Lower leg skin (tissue), 4 donors: ENCODE data around the gene PRDM16. TPM values are rescaled to one million over a fixed set of nuclear protein-coding genes. Genes with fewer than 3 reads are reported as not detected.

ENCODE experiments used
- DNase-seq, 2 donors: peaks; one replicate each; pipeline ENCODE4 v3.0.0-alpha.2; 2019; ENCODE audit warnings: low spot score in 2 of 2
- H3K4me3 ChIP-seq: fragments of 200-600 bp; sonication (generic); 2 replicates; pipeline ENCODE4 v1.5.1; 2017; ENCODE audit warnings: mild to moderate bottlenecking, low read depth; ENCODE audit not compliant: poor library complexity, severe bottlenecking
- POLR2A ChIP-seq, 2 donors: fragments of 450-650 bp; IDR thresholded peaks; one replicate each; pipeline ENCODE4 v1.6.1; 2016 to 2017; ENCODE audit warnings: antibody characterized with exemption in 2 of 2, mild to moderate bottlenecking in 1 of 2, moderate library complexity in 1 of 2
- WGBS, 2 donors: methylation state at CpG; one replicate each; pipeline ENCODE4 v1.1.5; 2018; 5-methylcytosine and 5-hydroxymethylcytosine counted together
- intact Hi-C: fragments of 100-400 bp; cut with DNase I; formaldehyde crosslinking; loops from one replicate; pipeline ENCODE4 v1.15.0; 2023; ENCODE audit warnings: low total_unique reads
- total RNA-seq, 4 donors: library from RNA; depleted of rRNA; stranded (reverse); fragments of >200 nt; gene quantifications; one replicate each; pipeline ENCODE4 v1.1.0, GENCODE V29; 2016
- TF ChIP-seq, protein P1 (sequence below), 3 donors: fragments of 450-650 bp; IDR thresholded peaks; one replicate each; pipeline ENCODE4 v1.5.1; 2016; ENCODE audit warnings: antibody characterized with exemption in 3 of 3, mild to moderate bottlenecking in 3 of 3, moderate library complexity in 2 of 3

PRDM16 gene
- total RNA-seq, 4 donors from 2014 or later, result 0.08 to 0.91 (median 0.56) TPM; not detected in 1

DNA sequence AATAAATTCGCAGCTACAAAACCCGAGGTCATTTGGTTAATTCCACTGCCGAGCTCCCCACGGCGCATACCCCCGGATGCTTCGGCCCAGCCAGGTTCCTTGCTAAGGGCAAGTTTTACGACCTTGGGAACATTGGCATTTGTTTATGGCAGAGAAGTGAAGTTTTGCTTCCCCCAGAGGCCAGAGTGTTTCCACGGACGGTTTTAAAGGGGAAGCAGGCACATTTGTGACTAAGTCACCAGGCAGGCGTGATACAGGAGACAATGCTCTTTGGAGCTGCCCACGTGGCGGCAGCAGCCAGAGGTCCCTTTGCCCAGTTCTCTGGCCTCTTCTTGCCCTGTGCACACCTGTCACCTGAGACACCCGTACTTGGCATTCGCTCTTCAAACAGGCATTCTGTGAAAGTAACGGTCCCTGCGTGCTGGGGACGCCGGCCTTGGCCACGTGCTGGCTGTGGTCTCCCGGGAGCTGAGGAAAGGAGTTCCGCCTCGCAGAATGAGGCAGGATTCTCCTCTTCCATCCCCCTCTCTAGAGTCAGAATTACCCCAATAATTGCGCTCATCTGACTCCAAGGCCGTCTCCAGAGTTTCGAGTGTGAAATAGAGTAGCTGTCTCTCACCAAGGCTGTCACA is 138.3 kb downstream of the PRDM16 start:
- intact Hi-C loops, result no loop called here
- 48 to 62% methylated on average over 26 of the region's 26 CpGs for WGBS, 2 donors
- H3K4me3 ChIP-seq, result no peak overlapping the region
- no peak for DNase-seq
- TF ChIP-seq, protein P1, sequence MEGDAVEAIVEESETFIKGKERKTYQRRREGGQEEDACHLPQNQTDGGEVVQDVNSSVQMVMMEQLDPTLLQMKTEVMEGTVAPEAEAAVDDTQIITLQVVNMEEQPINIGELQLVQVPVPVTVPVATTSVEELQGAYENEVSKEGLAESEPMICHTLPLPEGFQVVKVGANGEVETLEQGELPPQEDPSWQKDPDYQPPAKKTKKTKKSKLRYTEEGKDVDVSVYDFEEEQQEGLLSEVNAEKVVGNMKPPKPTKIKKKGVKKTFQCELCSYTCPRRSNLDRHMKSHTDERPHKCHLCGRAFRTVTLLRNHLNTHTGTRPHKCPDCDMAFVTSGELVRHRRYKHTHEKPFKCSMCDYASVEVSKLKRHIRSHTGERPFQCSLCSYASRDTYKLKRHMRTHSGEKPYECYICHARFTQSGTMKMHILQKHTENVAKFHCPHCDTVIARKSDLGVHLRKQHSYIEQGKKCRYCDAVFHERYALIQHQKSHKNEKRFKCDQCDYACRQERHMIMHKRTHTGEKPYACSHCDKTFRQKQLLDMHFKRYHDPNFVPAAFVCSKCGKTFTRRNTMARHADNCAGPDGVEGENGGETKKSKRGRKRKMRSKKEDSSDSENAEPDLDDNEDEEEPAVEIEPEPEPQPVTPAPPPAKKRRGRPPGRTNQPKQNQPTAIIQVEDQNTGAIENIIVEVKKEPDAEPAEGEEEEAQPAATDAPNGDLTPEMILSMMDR (IDR thresholded peaks at IDR 0.05), result no peak
- no peak for TF ChIP-seq POLR2A (IDR thresholded peaks at IDR 0.05)

DNA sequence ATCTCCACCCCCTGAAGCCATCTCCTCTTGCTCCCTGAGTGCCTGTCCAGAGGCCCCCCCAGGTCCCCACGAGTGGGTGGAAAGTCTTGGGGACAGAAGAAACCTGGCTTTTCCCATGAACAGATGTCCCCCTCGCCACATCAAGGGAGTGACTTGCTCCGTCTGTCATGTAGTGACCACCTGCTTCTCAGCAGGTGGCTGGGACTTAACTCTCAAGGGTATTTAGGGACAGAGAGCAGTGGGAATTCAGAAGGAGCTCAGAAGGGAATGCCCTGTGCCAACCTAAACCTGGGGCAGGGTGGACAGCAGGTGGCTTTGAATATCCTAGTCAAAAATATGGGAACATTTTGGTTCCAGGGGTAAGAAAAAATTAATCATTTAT is 139.8 kb downstream of the PRDM16 start:
- TF ChIP-seq, protein P1 (IDR thresholded peaks at IDR 0.05), result no peak
- TF ChIP-seq POLR2A (IDR thresholded peaks at IDR 0.05), result no peak
- intact Hi-C loops, result no loop called here
- no peak overlapping the region for H3K4me3 ChIP-seq
- DNase-seq, result no peak
- 71 to 80% methylated on average over 3 of the region's 3 CpGs for WGBS, 2 donors

DNA sequence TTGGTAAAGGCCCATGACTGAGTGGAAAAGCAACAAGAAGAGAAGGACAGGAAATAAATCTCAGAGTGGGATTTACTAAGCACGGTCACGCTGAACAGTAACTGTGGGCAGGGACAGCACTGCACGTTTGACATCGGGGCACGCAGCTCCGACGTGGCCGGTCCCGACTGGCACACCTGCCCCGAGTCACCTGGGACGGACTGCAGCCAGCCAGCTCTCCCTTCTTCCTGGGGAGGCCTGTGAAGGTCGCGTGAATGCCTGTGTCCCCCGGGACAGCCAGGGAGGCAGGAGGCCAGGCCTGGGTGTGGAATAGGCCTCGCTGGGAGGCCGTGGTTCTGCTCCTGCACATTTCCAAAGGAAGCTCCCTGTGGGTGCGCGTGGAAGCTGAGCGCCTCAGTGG is 140.2 kb downstream of the PRDM16 start:
- no peak overlapping the region for H3K4me3 ChIP-seq
- intact Hi-C loops, result no loop called here
- DNase-seq, result no peak
- TF ChIP-seq, protein P1 (IDR thresholded peaks at IDR 0.05), result no peak
- TF ChIP-seq POLR2A (IDR thresholded peaks at IDR 0.05), result no peak
- WGBS, 2 donors, result 86% methylated on average over 18 to 19 of the region's 19 CpGs

DNA sequence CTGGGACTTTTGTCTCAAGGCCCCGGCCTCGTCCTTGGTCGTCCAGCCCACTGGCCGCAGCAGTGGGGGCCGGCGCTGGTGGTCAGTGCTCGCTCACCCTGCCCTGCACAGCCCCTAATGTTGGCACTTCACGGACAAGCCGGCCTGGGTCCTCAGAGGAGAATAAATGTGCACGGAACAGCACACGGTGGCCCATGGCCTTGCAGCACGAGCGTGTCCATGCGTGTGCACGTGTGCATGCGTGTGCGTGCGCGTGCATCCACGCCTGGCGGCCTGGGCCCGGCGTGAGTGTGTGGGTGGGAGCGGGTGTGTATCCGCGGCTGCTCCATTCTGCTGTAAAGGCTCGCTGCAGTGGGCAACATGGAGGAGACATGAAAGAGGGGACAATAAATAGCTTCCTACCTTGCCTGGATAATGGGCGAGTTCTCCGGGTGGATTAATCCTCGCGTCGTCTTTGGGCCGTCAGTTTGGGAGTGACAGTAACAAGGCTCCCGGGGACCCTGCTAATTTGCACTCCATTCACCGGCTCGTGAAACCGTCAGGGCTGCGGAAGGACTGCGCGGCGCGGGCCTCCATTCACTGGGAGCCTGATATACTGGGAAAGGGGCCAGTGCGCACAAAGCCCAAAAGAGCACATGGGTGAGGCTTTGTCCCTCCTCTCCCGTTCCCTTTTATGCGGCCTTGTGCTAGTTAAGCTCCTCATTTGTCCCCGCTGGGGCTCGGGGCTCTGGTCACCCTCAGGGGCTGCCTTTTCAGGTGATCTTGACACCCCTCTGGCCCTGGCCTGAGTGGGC is 142.8 kb downstream of the PRDM16 start:
- no peak for DNase-seq
- 89% methylated on average over 46 to 47 of the region's 47 CpGs for WGBS, 2 donors
- H3K4me3 ChIP-seq, result no peak overlapping the region
- intact Hi-C loops, result no loop called here
- no peak for TF ChIP-seq POLR2A (IDR thresholded peaks at IDR 0.05)
- TF ChIP-seq, protein P1 (IDR thresholded peaks at IDR 0.05), result no peak

DNA sequence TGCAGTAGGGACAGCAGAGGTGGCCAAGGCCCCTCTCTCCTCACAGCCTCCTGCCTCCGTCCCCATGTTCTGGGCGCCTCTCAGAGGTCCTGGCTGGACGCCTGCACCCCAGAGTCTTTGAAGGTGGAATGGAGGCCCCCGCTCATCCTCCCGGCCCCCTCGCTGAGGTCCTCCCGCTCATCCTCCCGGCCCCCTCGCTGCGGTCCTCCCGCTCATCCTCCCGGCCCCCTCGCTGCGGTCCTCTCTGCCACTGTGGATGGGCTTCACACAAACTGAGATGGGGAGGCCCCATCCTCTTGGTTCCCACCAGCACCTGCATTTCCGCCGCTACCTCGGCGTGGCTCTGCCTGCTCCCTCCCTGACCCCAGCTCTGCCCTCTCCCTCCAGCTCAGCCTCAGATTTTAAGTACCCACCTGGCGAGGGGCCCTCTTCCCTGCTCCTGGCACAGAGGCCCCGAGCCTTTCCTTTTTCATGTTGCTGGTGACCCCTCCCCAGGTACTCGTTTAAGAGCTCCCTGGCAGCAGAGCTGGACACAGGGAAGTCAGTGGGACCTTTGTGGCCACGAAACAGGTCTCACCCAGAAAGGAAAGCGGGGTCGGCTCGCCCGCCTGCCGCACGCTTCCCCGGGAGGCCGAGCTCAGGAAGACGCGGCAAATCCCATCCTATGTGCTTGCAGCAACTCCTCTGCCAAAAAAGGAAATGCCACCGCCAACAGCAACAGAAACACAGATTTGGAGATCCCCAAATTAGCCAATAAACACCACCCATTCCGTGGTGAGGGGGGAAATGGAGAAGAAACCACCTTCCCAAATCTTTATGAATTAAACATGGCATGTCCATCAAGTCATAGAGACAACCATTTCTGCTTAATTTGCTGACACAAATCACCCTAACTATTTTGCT is 143.7 kb downstream of the PRDM16 start:
- no peak for DNase-seq
- TF ChIP-seq, protein P1 (IDR thresholded peaks at IDR 0.05), result no peak
- TF ChIP-seq POLR2A (IDR thresholded peaks at IDR 0.05), result no peak
- WGBS, 2 donors, result 84 to 87% methylated on average over 33 to 34 of the region's 34 CpGs
- intact Hi-C loops, result no loop called here
- H3K4me3 ChIP-seq, result no peak overlapping the region
